H1 (cell line): ENCODE results near the gene ZFP82. TPM values are rescaled to one million over a fixed set of nuclear protein-coding genes. Genes with fewer than 3 reads are reported as not detected.

ENCODE experiments used
- EGR1 ChIP-seq: IDR thresholded peaks from 2 replicates; pipeline ENCODE4 v1.6.1; 2011; ENCODE audit warnings: low read depth, low read length, borderline replicate concordance
- polyA plus RNA-seq, 7 experiments: library from polyadenylated mRNA; depleted of rRNA in 3 of 7; stranded (reverse) in 5 of 7; unstranded in 2 of 7; fragments of >200 nt in 5 of 7; fragments of 200-250 nt in 2 of 7; gene quantifications; 1 replicate in 5 of 7; 2 replicates in 1 of 7; 4 replicates in 1 of 7; pipeline versions ENCODE4 v1.2.1 to v1.2.3, GENCODE V29; 2011 to 2013; ENCODE audit warnings: missing spikeins in 2 of 7, mixed read lengths in 2 of 7
- total RNA-seq: library from RNA; stranded (reverse); fragmentation: NEBNext Ultra II Directional; extraction: Animal tissue kit (Norgen Biotek cat#: 25700); gene quantifications from 2 replicates; pipeline ENCODE4 v1.2.1, GENCODE V29; 2021

The ZFP82 gene
- total and polyA plus RNA-seq, 2 of the 8 experiments (the other 6 are each of a cell fraction or from before 2014, with no cell fraction given): 4.8 to 16.5 TPM

- no peak for TF ChIP-seq EGR1
- TF ChIP-seq, all 59 proteins: peak for 0
Observed at GRCh38 chr19:36371886-36372285, 46.6 kb downstream of the ZFP82 start (continued).
